Retinal pigment epithelial cell (primary cell): ENCODE data around the gene ORM2.

ENCODE experiments used
- DNase-seq: peaks from one replicate; pipeline ENCODE4 v3.0.0-alpha.2; 2010; ENCODE audit warnings: low read depth
- H3K4me3 ChIP-seq: 2 replicates; pipeline ENCODE4 v1.5.1; 2011; ENCODE audit warnings: mild to moderate bottlenecking, low read length, control low read depth, moderate library complexity
- CTCF ChIP-seq: conservative IDR thresholded peaks from 2 replicates; pipeline ENCODE4 v1.5.1; 2011; ENCODE audit warnings: low read depth, low read length, control low read depth, inconsistent platforms

ORM2 gene

GRCh38 chr9:114303571-114303970, 26.1 kb upstream of the ORM2 start:
- TF ChIP-seq CTCF, result no peak
- H3K4me3 ChIP-seq, result no peak overlapping the region
- no peak for DNase-seq

- no peak overlapping the region for H3K4me3 ChIP-seq
- no peak for DNase-seq
- no peak for TF ChIP-seq CTCF
Measured at GRCh38 chr9:114303977-114304376, 25.7 kb upstream of the ORM2 start.

- no peak for TF ChIP-seq CTCF
- no peak overlapping the region for H3K4me3 ChIP-seq
- DNase-seq, result no peak
Measured at GRCh38 chr9:114304416-114305188, 25.1 kb upstream of the ORM2 start.

- no peak overlapping the region for H3K4me3 ChIP-seq
- DNase-seq, result no peak
- no peak for TF ChIP-seq CTCF
Measured at GRCh38 chr9:114307899-114308267, 21.8 kb upstream of the ORM2 start.

- H3K4me3 ChIP-seq, result no peak overlapping the region
- TF ChIP-seq CTCF, result no peak
- no peak for DNase-seq
Measured at GRCh38 chr9:114308361-114308950, 21.2 kb upstream of the ORM2 start.

GRCh38 chr9:114309096-114309495, 20.6 kb upstream of the ORM2 start:
- no peak for TF ChIP-seq CTCF
- H3K4me3 ChIP-seq, result no peak overlapping the region
- DNase-seq, result no peak
